Neural crest cell (in vitro differentiated cells): ENCODE data around the gene GP5. TPM values are rescaled to one million over a fixed set of nuclear protein-coding genes. Genes with fewer than 3 reads are reported as not detected.

Source experiments
- DNase-seq: peaks from one replicate; pipeline ENCODE4 v3.0.0; 2021; ENCODE audit warnings: low read depth, mixed read lengths, low spot score
- H3K27ac Mint-ChIP-seq: one replicate; pipeline ENCODE4 v1.8.0; 2021; ENCODE audit warnings: mild to moderate bottlenecking, mixed read lengths; ENCODE audit not compliant: unreplicated experiment
- H3K27me3 Mint-ChIP-seq: 2 replicates; pipeline ENCODE4 v1.8.0; 2021; ENCODE audit warnings: low read depth, mild to moderate bottlenecking, mixed read lengths
- H3K36me3 Mint-ChIP-seq: 2 replicates; pipeline ENCODE4 v1.8.0; 2021; ENCODE audit warnings: low read depth, mild to moderate bottlenecking, mixed read lengths
- H3K4me1 Mint-ChIP-seq: 2 replicates; pipeline ENCODE4 v1.8.0; 2021; ENCODE audit warnings: mixed read lengths
- H3K4me3 Mint-ChIP-seq: one replicate; pipeline ENCODE4 v1.8.0; 2021; ENCODE audit warnings: mild to moderate bottlenecking, mixed read lengths
- H3K9me3 Mint-ChIP-seq: 2 replicates; pipeline ENCODE4 v1.8.0; 2021; ENCODE audit warnings: mixed read lengths
- total RNA-seq: library from RNA; stranded (reverse); gene quantifications from 2 replicates; pipeline ENCODE4 v1.2.1, GENCODE V29; 2021
- TF ChIP-seq, protein P1 (sequence below): fragments of 200-600 bp; sonication (generic); conservative IDR thresholded peaks from 2 replicates; pipeline ENCODE4 v1.5.0; 2021; ENCODE audit warnings: antibody characterized with exemption, mild to moderate bottlenecking

GP5 gene
- total RNA-seq, 1 donor from 2014 or later: not detected

DNA sequence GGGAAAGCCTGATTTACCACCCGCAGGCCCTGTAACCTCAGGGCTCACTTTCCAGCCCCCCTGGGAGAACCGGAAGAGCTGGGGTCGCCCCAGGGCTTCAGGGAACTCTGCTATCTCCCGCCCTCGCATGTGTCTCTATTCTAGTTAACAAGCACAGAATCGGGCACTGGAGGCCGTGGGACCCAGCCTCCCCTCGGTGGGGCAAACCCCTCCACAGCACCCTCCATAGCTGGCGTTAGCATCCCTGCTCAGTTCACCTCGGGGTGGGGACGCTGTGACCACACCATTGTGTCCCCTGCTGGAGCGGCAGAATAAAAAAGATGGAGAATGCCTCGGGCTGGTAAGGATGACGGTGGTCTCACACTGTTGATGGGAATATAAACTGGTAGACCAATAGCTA lies 26.0 kb downstream of the GP5 start:
- Mint-ChIP-seq H3K36me3 (no peaks in the 10 kb centered on the region), H3K27me3 (peaks cover 54% of the 10 kb centered on the region), H3K27ac (no peak overlapping the region), H3K4me3 (no peak overlapping the region), H3K4me1 (peaks cover 34% of the 10 kb centered on the region), H3K9me3 (no peaks in the 10 kb centered on the region)
- TF ChIP-seq, protein P1, sequence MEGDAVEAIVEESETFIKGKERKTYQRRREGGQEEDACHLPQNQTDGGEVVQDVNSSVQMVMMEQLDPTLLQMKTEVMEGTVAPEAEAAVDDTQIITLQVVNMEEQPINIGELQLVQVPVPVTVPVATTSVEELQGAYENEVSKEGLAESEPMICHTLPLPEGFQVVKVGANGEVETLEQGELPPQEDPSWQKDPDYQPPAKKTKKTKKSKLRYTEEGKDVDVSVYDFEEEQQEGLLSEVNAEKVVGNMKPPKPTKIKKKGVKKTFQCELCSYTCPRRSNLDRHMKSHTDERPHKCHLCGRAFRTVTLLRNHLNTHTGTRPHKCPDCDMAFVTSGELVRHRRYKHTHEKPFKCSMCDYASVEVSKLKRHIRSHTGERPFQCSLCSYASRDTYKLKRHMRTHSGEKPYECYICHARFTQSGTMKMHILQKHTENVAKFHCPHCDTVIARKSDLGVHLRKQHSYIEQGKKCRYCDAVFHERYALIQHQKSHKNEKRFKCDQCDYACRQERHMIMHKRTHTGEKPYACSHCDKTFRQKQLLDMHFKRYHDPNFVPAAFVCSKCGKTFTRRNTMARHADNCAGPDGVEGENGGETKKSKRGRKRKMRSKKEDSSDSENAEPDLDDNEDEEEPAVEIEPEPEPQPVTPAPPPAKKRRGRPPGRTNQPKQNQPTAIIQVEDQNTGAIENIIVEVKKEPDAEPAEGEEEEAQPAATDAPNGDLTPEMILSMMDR: no peak
- no peak for DNase-seq

- Mint-ChIP-seq H3K9me3 (no peaks in the 10 kb centered on the region), H3K27ac (peak overlapping the region; percentile 12), H3K27me3 (peaks cover 57% of the 10 kb centered on the region), H3K4me3 (no peak overlapping the region), H3K4me1 (peaks cover 27% of the 10 kb centered on the region), H3K36me3 (no peaks in the 10 kb centered on the region)
- DNase-seq: no peak
- TF ChIP-seq, protein P1: no peak
Observed at GRCh38 chr3:194370753-194371152, 28.3 kb downstream of the GP5 start.

GRCh38 chr3:194369522-194370279 lies 29.4 kb downstream of the GP5 start, which contains the start of gene LRRC15:
TSS of gene LRRC15 (minus strand) at chr3:194369743. CDS start at chr3:194361043, 8,700 bp downstream.
- Mint-ChIP-seq H3K4me3 (no peak within 1 kb of the TSS), H3K4me1 (peaks cover 18% of the 10 kb centered on the region), H3K9me3 (no peaks in the 10 kb centered on the region), H3K27ac (no peak within 1 kb of the TSS), H3K27me3 (peaks cover 49% of the 10 kb centered on the region), H3K36me3 (no peaks in the 10 kb centered on the region)
- TF ChIP-seq, protein P1: no peak
- DNase-seq: no peak

- Mint-ChIP-seq H3K9me3 (no peaks in the 10 kb centered on the region), H3K27ac (no peak overlapping the region), H3K36me3 (no peaks in the 10 kb centered on the region), H3K4me1 (peaks cover 12% of the 10 kb centered on the region), H3K27me3 (peaks cover 45% of the 10 kb centered on the region), H3K4me3 (no peak overlapping the region)
- TF ChIP-seq, protein P1: no peak
- no peak for DNase-seq
Observed at GRCh38 chr3:194368918-194369317, 30.1 kb downstream of the GP5 start.

- no peak for DNase-seq
- Mint-ChIP-seq H3K4me1 (peaks cover 10% of the 10 kb centered on the region), H3K27ac (no peak overlapping the region), H3K4me3 (no peak overlapping the region), H3K36me3 (no peaks in the 10 kb centered on the region), H3K27me3 (peaks cover 45% of the 10 kb centered on the region), H3K9me3 (no peaks in the 10 kb centered on the region)
- TF ChIP-seq, protein P1: no peak
Observed at GRCh38 chr3:194367992-194368841, 30.8 kb downstream of the GP5 start.
